ENCODE data around the gene MLKL. TPM values are rescaled to one million over a fixed set of nuclear protein-coding genes. Genes with fewer than 3 reads are reported as not detected.

The MLKL gene
- polyA plus RNA-seq, 3 donors from 2014 or later = 8.3 to 13.8 (median 12.5) TPM

DNA sequence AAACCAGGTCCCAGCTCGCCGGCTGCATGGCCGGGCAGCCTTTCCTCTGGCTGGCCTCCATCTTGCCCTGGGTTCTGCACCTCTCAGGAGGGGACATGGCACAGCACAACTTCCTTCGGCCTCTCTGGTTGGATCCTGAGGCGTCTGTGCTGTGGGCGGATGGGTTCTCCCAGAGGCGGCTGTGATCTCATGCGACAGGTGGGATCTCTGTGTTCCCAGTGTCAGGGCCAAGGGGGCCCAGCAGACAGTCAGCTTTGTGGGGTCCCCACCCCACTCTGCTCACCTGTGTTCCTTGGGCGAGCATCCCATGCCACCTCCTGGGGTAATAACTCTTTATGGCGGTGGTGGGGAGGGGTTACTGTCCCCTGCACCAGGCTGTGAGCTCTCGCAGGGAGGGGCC lies 38.2 kb upstream of the MLKL start:
- Mint-ChIP-seq H3K27ac (no peak overlapping the region), H3K27me3 (ENCODE audit: low read depth in 3 of 3) (peaks cover 0 to 3% (median 0%) of the 10 kb centered on the region in 3 donors), H3K36me3 (no peaks in the 10 kb centered on the region), H3K4me1 (no peaks in the 10 kb centered on the region), H3K9me3 (no peaks in the 10 kb centered on the region), H3K4me3 (no peak overlapping the region)
- DNase-seq = no peak

GRCh38 chr16:74738113-74738541 lies 37.5 kb upstream of the MLKL start:
- no peak for DNase-seq
- H3K36me3 Mint-ChIP-seq = no peaks in the 10 kb centered on the region
- no peak overlapping the region for H3K4me3 Mint-ChIP-seq
- no peaks in the 10 kb centered on the region for H3K9me3 Mint-ChIP-seq
- no peaks in the 10 kb centered on the region for H3K4me1 Mint-ChIP-seq
- peaks cover 0 to 3% (median 2%) of the 10 kb centered on the region in 3 donors for H3K27me3 Mint-ChIP-seq (ENCODE audit: low read depth in 3 of 3)
- no peak overlapping the region for H3K27ac Mint-ChIP-seq

GRCh38 chr16:74737521-74737920 lies 36.9 kb upstream of the MLKL start:
- no peaks in the 10 kb centered on the region for H3K36me3 Mint-ChIP-seq
- no peak for DNase-seq
- no peaks in the 10 kb centered on the region for H3K9me3 Mint-ChIP-seq
- no peaks in the 10 kb centered on the region for H3K4me1 Mint-ChIP-seq
- peaks cover 0 to 3% (median 2%) of the 10 kb centered on the region in 3 donors for H3K27me3 Mint-ChIP-seq (ENCODE audit: low read depth in 3 of 3)
- no peak overlapping the region for H3K27ac Mint-ChIP-seq
- no peak overlapping the region for H3K4me3 Mint-ChIP-seq

GRCh38 chr16:74736531-74737157 lies 36.0 kb upstream of the MLKL start:
- Mint-ChIP-seq H3K4me3 (no peak overlapping the region), H3K9me3 (no peaks in the 10 kb centered on the region), H3K27me3 (ENCODE audit: low read depth in 3 of 3) (peaks cover 2 to 3% (median 2%) of the 10 kb centered on the region in 3 donors), H3K36me3 (no peaks in the 10 kb centered on the region), H3K27ac (no peak overlapping the region), H3K4me1 (no peaks in the 10 kb centered on the region)
- DNase-seq = no peak

- Mint-ChIP-seq H3K4me1 (peaks cover 0 to 2% of the 10 kb centered on the region in 2 donors), H3K27me3 (ENCODE audit: low read depth in 3 of 3) (peaks cover 2 to 3% (median 2%) of the 10 kb centered on the region in 3 donors), H3K36me3 (no peaks in the 10 kb centered on the region), H3K9me3 (no peaks in the 10 kb centered on the region), H3K27ac (no peak overlapping the region), H3K4me3 (no peak overlapping the region)
- no peak for DNase-seq
These were observed 34.9 kb upstream of the MLKL start for GRCh38 chr16:74735554-74735953.

- DNase-seq = no peak
- Mint-ChIP-seq H3K27me3 (ENCODE audit: low read depth in 3 of 3) (peaks cover 2 to 3% (median 2%) of the 10 kb centered on the region in 3 donors), H3K9me3 (no peaks in the 10 kb centered on the region), H3K36me3 (no peaks in the 10 kb centered on the region), H3K27ac (no peak overlapping the region), H3K4me3 (no peak overlapping the region), H3K4me1 (peaks cover 3 to 7% of the 10 kb centered on the region in 2 donors)
These were observed 34.4 kb upstream of the MLKL start for GRCh38 chr16:74735162-74735452.

- Mint-ChIP-seq H3K4me3 (no peak overlapping the region), H3K9me3 (no peaks in the 10 kb centered on the region), H3K36me3 (no peaks in the 10 kb centered on the region), H3K27ac (no peak overlapping the region), H3K27me3 (ENCODE audit: low read depth in 3 of 3) (peaks cover 0 to 2% (median 2%) of the 10 kb centered on the region in 3 donors), H3K4me1 (peaks cover 5 to 12% of the 10 kb centered on the region in 2 donors)
- DNase-seq = no peak
These were observed 33.9 kb upstream of the MLKL start for GRCh38 chr16:74734361-74735161.

- peak overlapping the region in 1 of 6 donors; percentile 16 for H3K27ac Mint-ChIP-seq
- H3K4me3 Mint-ChIP-seq = no peak overlapping the region
- peaks cover 7 to 14% of the 10 kb centered on the region in 2 donors for H3K4me1 Mint-ChIP-seq
These were observed 32.2 kb upstream of the MLKL start for GRCh38 chr16:74732707-74733350.

GRCh38 chr16:74731853-74732477 lies 31.3 kb upstream of the MLKL start:
- Mint-ChIP-seq H3K4me1 (peaks cover 7 to 14% of the 10 kb centered on the region in 2 donors), H3K4me3 (no peak overlapping the region), H3K36me3 (no peaks in the 10 kb centered on the region), H3K27me3 (ENCODE audit: low read depth in 3 of 3) (peaks cover 0 to 2% (median 2%) of the 10 kb centered on the region in 3 donors), H3K9me3 (no peaks in the 10 kb centered on the region), H3K27ac (peak overlapping the region in 1 of 6 donors; percentile 47)
- DNase-seq = no peak

More at GRCh38 chr16:74732707-74733350, 32.2 kb upstream of the MLKL start:
- Mint-ChIP-seq H3K9me3 (no peaks in the 10 kb centered on the region), H3K36me3 (no peaks in the 10 kb centered on the region), H3K27me3 (ENCODE audit: low read depth in 3 of 3) (peaks cover 0 to 2% (median 2%) of the 10 kb centered on the region in 3 donors)
- DNase-seq = no peak

- H3K4me1 Mint-ChIP-seq = peaks cover 7 to 14% of the 10 kb centered on the region in 2 donors
- peaks cover 3 to 6% (median 4%) of the 10 kb centered on the region in 6 donors for H3K9me3 Mint-ChIP-seq
- peak overlapping the region in 1 of 5 donors; percentile 22 for H3K4me3 Mint-ChIP-seq
- no peak for DNase-seq
- peaks cover 2 to 4% (median 2%) of the 10 kb centered on the region in 3 donors for H3K27me3 Mint-ChIP-seq (ENCODE audit: low read depth in 3 of 3)
- H3K36me3 Mint-ChIP-seq = no peaks in the 10 kb centered on the region
- peak overlapping the region in 1 of 6 donors; percentile 40 for H3K27ac Mint-ChIP-seq
These were observed 29.4 kb upstream of the MLKL start for GRCh38 chr16:74729783-74730683.

- Mint-ChIP-seq H3K9me3 (peaks cover 3 to 6% (median 4%) of the 10 kb centered on the region in 6 donors), H3K4me1 (peaks cover 7 to 14% of the 10 kb centered on the region in 2 donors), H3K27me3 (ENCODE audit: low read depth in 3 of 3) (peaks cover 2 to 4% (median 2%) of the 10 kb centered on the region in 3 donors), H3K4me3 (no peak overlapping the region), H3K27ac (no peak overlapping the region), H3K36me3 (no peaks in the 10 kb centered on the region)
- no peak for DNase-seq
These were observed 27.2 kb upstream of the MLKL start for GRCh38 chr16:74727903-74728302.

- Mint-ChIP-seq H3K27ac (no peak overlapping the region), H3K4me3 (no peak overlapping the region), H3K9me3 (peaks cover 3 to 6% (median 4%) of the 10 kb centered on the region in 6 donors), H3K4me1 (peaks cover 7 to 14% of the 10 kb centered on the region in 2 donors), H3K36me3 (no peaks in the 10 kb centered on the region), H3K27me3 (ENCODE audit: low read depth in 3 of 3) (peaks cover 2% of the 10 kb centered on the region in 3 donors)
- no peak for DNase-seq
These were observed 26.1 kb upstream of the MLKL start for GRCh38 chr16:74726716-74727115.
